ENCODE measurements around the gene SH3BP4. TPM values are rescaled to one million over a fixed set of nuclear protein-coding genes. Genes with fewer than 3 reads are reported as not detected.

The SH3BP4 gene
- total and polyA plus RNA-seq, 2 donors (not counting 1 experiment from before 2014, with no cell fraction given), result 1.00 to 1.3 TPM

GRCh38 chr2:235049719-235050118 lies 97.9 kb downstream of the SH3BP4 start:
- no peak overlapping the region for H3K27ac Mint-ChIP-seq
- no peak overlapping the region for H3K27ac ChIP-seq (ENCODE audit: low read length in 2 of 2)
- H4K20me1 ChIP-seq (ENCODE audit: control insufficient read depth, insufficient read depth, low read length, poor library complexity, severe bottlenecking), result no peaks in the 10 kb centered on the region
- WGBS (ENCODE audit: insufficient coverage), result 73% methylated on average over 6 of the region's 8 CpGs
- ChIA-PET CTCF (no interaction called here), POLR2A (no interaction called here)
- peaks cover 6% of the 10 kb centered on the region for H3K27me3 Mint-ChIP-seq
- ATAC-seq (ENCODE audit: low read depth) (no peak), DNase-seq (no peak)
- H3K9ac ChIP-seq (ENCODE audit: low read length), result no peak overlapping the region
- TF ChIP-seq EZH2 (IDR thresholded peaks at IDR 0.05; ENCODE audit: borderline replicate concordance, insufficient read depth, low read depth, low read length, poor library complexity, severe bottlenecking), result no peak
- no peak overlapping the region for H3K4me3 ChIP-seq (ENCODE audit: control extremely low read depth in 1 of 5, extremely low read depth in 1 of 5, insufficient read depth in 1 of 5, low read depth in 2 of 5, low read length in 4 of 5)
- H3K4me1 Mint-ChIP-seq, result peaks cover 46% of the 10 kb centered on the region
- no peaks in the 10 kb centered on the region for H3K27me3 ChIP-seq (replicated peaks in 1 of 4; ENCODE audit: control extremely low read depth in 1 of 4, control insufficient read depth in 3 of 4, insufficient read depth in 4 of 4, low read length in 3 of 4)
- no peaks in the 10 kb centered on the region for H3K79me2 ChIP-seq (ENCODE audit: control insufficient read depth, insufficient read depth, low read length)
- H3K36me3 ChIP-seq (replicated peaks in 1 of 2; ENCODE audit: control extremely low read depth in 1 of 2, control insufficient read depth in 1 of 2, extremely low read depth in 1 of 2, insufficient read depth in 2 of 2, low read length in 1 of 2), result no peaks in the 10 kb centered on the region
- intact Hi-C loops (cut with micrococcal nuclease), result loop anchor here (5.0 to 10.0 kb wide), 3 partner anchors 95 to 1185 kb away; partner anchors contain the start of genes MSL3B and SH3BP4
- no peak overlapping the region for H2AFZ ChIP-seq (ENCODE audit: insufficient read depth, low read depth, low read length, poor library complexity, severe bottlenecking)
- H3K4me3 Mint-ChIP-seq, result no peak overlapping the region
- peaks cover 0 to 10% (median 0%) of the 10 kb centered on the region in 3 donors for H3K9me3 ChIP-seq (ENCODE audit: control extremely low read depth in 1 of 3, control insufficient read depth in 2 of 3, insufficient read depth in 1 of 3, low read length in 2 of 3)
- H3K9me3 Mint-ChIP-seq (ENCODE audit: insufficient read depth), result no peaks in the 10 kb centered on the region
- peaks cover 25 to 43% of the 10 kb centered on the region in 2 donors for H3K4me1 ChIP-seq (ENCODE audit: control insufficient read depth in 2 of 2, insufficient read depth in 2 of 2, low read length in 2 of 2)
- H3K4me2 ChIP-seq (replicated peaks; ENCODE audit: low read depth, low read length, poor library complexity, severe bottlenecking), result no peak overlapping the region

DNA sequence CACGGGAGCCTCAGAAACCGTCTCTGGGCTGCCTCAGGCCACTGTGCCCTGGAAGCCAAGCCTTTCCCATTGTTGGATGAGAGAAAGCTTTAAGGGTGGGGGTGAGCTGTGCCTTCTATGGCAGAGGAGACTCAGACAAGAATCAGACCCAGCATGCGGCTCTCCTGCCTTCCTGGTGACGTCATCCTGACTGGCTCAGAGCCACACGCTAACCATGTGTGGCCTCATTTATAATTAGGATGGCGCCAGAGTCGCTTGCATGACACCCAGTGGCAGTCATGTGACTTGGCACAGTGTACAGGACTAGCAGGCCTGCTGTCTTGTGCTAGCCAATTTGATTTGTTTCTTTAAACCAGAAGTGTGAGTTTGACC lies 99.1 kb downstream of the SH3BP4 start:
- H3K4me3 Mint-ChIP-seq, result no peak overlapping the region
- peaks cover 12 to 30% of the 10 kb centered on the region in 2 donors for H3K4me1 ChIP-seq (ENCODE audit: control insufficient read depth in 2 of 2, insufficient read depth in 2 of 2, low read length in 2 of 2)
- no peak overlapping the region for H3K4me2 ChIP-seq (replicated peaks; ENCODE audit: low read depth, low read length, poor library complexity, severe bottlenecking)
- H3K27ac ChIP-seq (ENCODE audit: low read length in 2 of 2), result no peak overlapping the region
- no peaks in the 10 kb centered on the region for H3K79me2 ChIP-seq (ENCODE audit: control insufficient read depth, insufficient read depth, low read length)
- no peaks in the 10 kb centered on the region for H4K20me1 ChIP-seq (ENCODE audit: control insufficient read depth, insufficient read depth, low read length, poor library complexity, severe bottlenecking)
- H3K9me3 ChIP-seq (ENCODE audit: control extremely low read depth in 1 of 3, control insufficient read depth in 2 of 3, insufficient read depth in 1 of 3, low read length in 2 of 3), result peaks cover 0 to 6% (median 0%) of the 10 kb centered on the region in 3 donors
- no peaks in the 10 kb centered on the region for H3K27me3 ChIP-seq (replicated peaks in 1 of 4; ENCODE audit: control extremely low read depth in 1 of 4, control insufficient read depth in 3 of 4, insufficient read depth in 4 of 4, low read length in 3 of 4)
- 50% methylated on average over 7 of the region's 7 CpGs for WGBS (ENCODE audit: insufficient coverage)
- H3K4me3 ChIP-seq (ENCODE audit: control extremely low read depth in 1 of 5, extremely low read depth in 1 of 5, insufficient read depth in 1 of 5, low read depth in 2 of 5, low read length in 4 of 5), result no peak overlapping the region
- TF ChIP-seq EZH2 (IDR thresholded peaks at IDR 0.05; ENCODE audit: borderline replicate concordance, insufficient read depth, low read depth, low read length, poor library complexity, severe bottlenecking), result no peak
- ChIA-PET POLR2A (no interaction called here), CTCF (no interaction called here)
- no peaks in the 10 kb centered on the region for H3K36me3 ChIP-seq (replicated peaks in 1 of 2; ENCODE audit: control extremely low read depth in 1 of 2, control insufficient read depth in 1 of 2, extremely low read depth in 1 of 2, insufficient read depth in 2 of 2, low read length in 1 of 2)
- peak overlapping the region; percentile 29 for H2AFZ ChIP-seq (ENCODE audit: insufficient read depth, low read depth, low read length, poor library complexity, severe bottlenecking)
- no peak overlapping the region for H3K9ac ChIP-seq (ENCODE audit: low read length)
- peaks cover 42% of the 10 kb centered on the region for H3K4me1 Mint-ChIP-seq
- intact Hi-C loops (cut with micrococcal nuclease), result no loop called here
- ATAC-seq (ENCODE audit: low read depth) (peak; percentile 28), DNase-seq (peak; percentile 56)
- H3K9me3 Mint-ChIP-seq (ENCODE audit: insufficient read depth), result no peaks in the 10 kb centered on the region
- H3K27ac Mint-ChIP-seq, result no peak overlapping the region
- H3K27me3 Mint-ChIP-seq, result peaks cover 6% of the 10 kb centered on the region
